IPS-18a (cell line): ENCODE data around the gene TH.

Experiments used
- H3K27ac ChIP-seq: one replicate; pipeline ENCODE4 v1.5.1; 2013; ENCODE audit warnings: low read length
- H3K27me3 ChIP-seq: one replicate; pipeline ENCODE4 v1.6.1; 2013; ENCODE audit warnings: mild to moderate bottlenecking, low read length; ENCODE audit not compliant: control insufficient read depth, insufficient read depth
- H3K36me3 ChIP-seq: one replicate; pipeline ENCODE4 v1.6.1; 2013; ENCODE audit warnings: low read depth, low read length; ENCODE audit not compliant: control insufficient read depth
- H3K4me1 ChIP-seq: one replicate; pipeline ENCODE4 v1.6.1; 2013; ENCODE audit warnings: low read depth, low read length; ENCODE audit not compliant: control insufficient read depth
- H3K4me3 ChIP-seq: one replicate; pipeline ENCODE4 v1.5.1; 2013; ENCODE audit warnings: low read length
- H3K9ac ChIP-seq: one replicate; pipeline ENCODE4 v1.6.1; 2013; ENCODE audit warnings: mild to moderate bottlenecking, low read length, moderate library complexity
- H3K9me3 ChIP-seq: one replicate; pipeline ENCODE4 v1.6.1; 2013; ENCODE audit warnings: low read depth, low read length; ENCODE audit not compliant: control insufficient read depth

The TH gene

GRCh38 chr11:2157294-2158040, 14.1 kb downstream of the TH start:
- Histone ChIP-seq H3K4me1 (no peaks in the 10 kb centered on the region), H3K9me3 (no peaks in the 10 kb centered on the region), H3K36me3 (no peaks in the 10 kb centered on the region), H3K27me3 (no peaks in the 10 kb centered on the region), H3K27ac (no peak overlapping the region), H3K4me3 (no peak overlapping the region), H3K9ac (no peak overlapping the region)

- no peaks in the 10 kb centered on the region for H3K9me3 ChIP-seq
- H3K4me3 ChIP-seq, result no peak overlapping the region
- H3K4me1 ChIP-seq, result no peaks in the 10 kb centered on the region
- no peak overlapping the region for H3K27ac ChIP-seq
- H3K27me3 ChIP-seq, result no peaks in the 10 kb centered on the region
- no peaks in the 10 kb centered on the region for H3K36me3 ChIP-seq
- H3K9ac ChIP-seq, result no peak overlapping the region
These were observed 15.0 kb downstream of the TH start for GRCh38 chr11:2156416-2157182.

- Histone ChIP-seq H3K4me1 (no peaks in the 10 kb centered on the region), H3K9ac (no peak overlapping the region), H3K9me3 (no peaks in the 10 kb centered on the region), H3K36me3 (no peaks in the 10 kb centered on the region), H3K27me3 (peaks cover 4% of the 10 kb centered on the region), H3K4me3 (no peak overlapping the region), H3K27ac (no peak overlapping the region)
These were observed 16.1 kb downstream of the TH start for GRCh38 chr11:2155511-2155910.

- H3K27me3 ChIP-seq, result peaks cover 6% of the 10 kb centered on the region
- no peaks in the 10 kb centered on the region for H3K9me3 ChIP-seq
- H3K4me1 ChIP-seq, result no peaks in the 10 kb centered on the region
- H3K27ac ChIP-seq, result no peak overlapping the region
- no peak overlapping the region for H3K9ac ChIP-seq
- no peaks in the 10 kb centered on the region for H3K36me3 ChIP-seq
- H3K4me3 ChIP-seq, result no peak overlapping the region
These were observed 16.7 kb downstream of the TH start for GRCh38 chr11:2154889-2155288.

- Histone ChIP-seq H3K27me3 (peaks cover 13% of the 10 kb centered on the region), H3K9ac (no peak overlapping the region), H3K4me3 (no peak overlapping the region), H3K36me3 (no peaks in the 10 kb centered on the region), H3K9me3 (no peaks in the 10 kb centered on the region), H3K4me1 (no peaks in the 10 kb centered on the region), H3K27ac (no peak overlapping the region)
These were observed 17.4 kb downstream of the TH start for GRCh38 chr11:2154195-2154585.

- no peaks in the 10 kb centered on the region for H3K4me1 ChIP-seq
- H3K4me3 ChIP-seq, result no peak overlapping the region
- no peaks in the 10 kb centered on the region for H3K9me3 ChIP-seq
- H3K27me3 ChIP-seq, result peaks cover 18% of the 10 kb centered on the region
- no peaks in the 10 kb centered on the region for H3K36me3 ChIP-seq
- no peak overlapping the region for H3K27ac ChIP-seq
- no peak overlapping the region for H3K9ac ChIP-seq
These were observed 17.9 kb downstream of the TH start for GRCh38 chr11:2153581-2154194.

GRCh38 chr11:2151500-2152257, 19.9 kb downstream of the TH start:
- Histone ChIP-seq H3K4me3 (no peak overlapping the region), H3K27me3 (peaks cover 38% of the 10 kb centered on the region), H3K27ac (no peak overlapping the region), H3K9ac (no peak overlapping the region), H3K9me3 (no peaks in the 10 kb centered on the region), H3K36me3 (no peaks in the 10 kb centered on the region), H3K4me1 (peaks cover 3% of the 10 kb centered on the region)

- Histone ChIP-seq H3K27ac (no peak overlapping the region), H3K27me3 (peaks cover 53% of the 10 kb centered on the region), H3K9ac (no peak overlapping the region), H3K4me3 (no peak overlapping the region), H3K9me3 (no peaks in the 10 kb centered on the region), H3K4me1 (peaks cover 3% of the 10 kb centered on the region), H3K36me3 (no peaks in the 10 kb centered on the region)
These were observed 21.5 kb downstream of the TH start for GRCh38 chr11:2149864-2150847.

GRCh38 chr11:2149460-2149859, 22.2 kb downstream of the TH start:
- Histone ChIP-seq H3K9ac (no peak overlapping the region), H3K9me3 (no peaks in the 10 kb centered on the region), H3K4me1 (peaks cover 3% of the 10 kb centered on the region)

GRCh38 chr11:2148595-2148994, 23.0 kb downstream of the TH start:
- no peak overlapping the region for H3K27ac ChIP-seq
- no peak overlapping the region for H3K4me3 ChIP-seq

More at GRCh38 chr11:2149460-2149859, 22.2 kb downstream of the TH start:
- no peak overlapping the region for H3K4me3 ChIP-seq
- no peaks in the 10 kb centered on the region for H3K36me3 ChIP-seq
- H3K27ac ChIP-seq, result no peak overlapping the region
- peaks cover 60% of the 10 kb centered on the region for H3K27me3 ChIP-seq

More at GRCh38 chr11:2148595-2148994, 23.0 kb downstream of the TH start:
- H3K36me3 ChIP-seq, result no peaks in the 10 kb centered on the region
- H3K9ac ChIP-seq, result no peak overlapping the region
- peaks cover 69% of the 10 kb centered on the region for H3K27me3 ChIP-seq
- peaks cover 7% of the 10 kb centered on the region for H3K4me1 ChIP-seq
- no peaks in the 10 kb centered on the region for H3K9me3 ChIP-seq
